Cardiac muscle cell (in vitro differentiated cells and primary cell): ENCODE data around the gene ABCF3. TPM values are rescaled to one million over a fixed set of nuclear protein-coding genes. Genes with fewer than 3 reads are reported as not detected.

Experiments
- DNase-seq, 2 donors: peaks; one replicate each; pipeline versions ENCODE4 v3.0.0 to v3.0.0-alpha.2; 2010 to 2017; ENCODE audit warnings: low read depth in 1 of 2, low spot score in 1 of 2
- H3K27ac ChIP-seq: fragments of 200-600 bp; sonication (generic); 2 replicates; pipeline ENCODE4 v1.5.1; 2016
- H3K27me3 ChIP-seq: fragments of 200-600 bp; sonication (generic); 2 replicates; pipeline ENCODE4 v1.6.0; 2016; ENCODE audit warnings: control low read depth
- H3K36me3 ChIP-seq: fragments of 200-600 bp; sonication (generic); 2 replicates; pipeline ENCODE4 v1.5.1; 2016; ENCODE audit warnings: control low read depth
- H3K4me1 ChIP-seq: fragments of 200-600 bp; sonication (generic); 2 replicates; pipeline ENCODE4 v1.8.1; 2017; ENCODE audit warnings: low read depth, mild to moderate bottlenecking, mixed run types
- H3K4me3 ChIP-seq: fragments of 200-600 bp; sonication (generic); 2 replicates; pipeline ENCODE4 v1.5.1; 2016; ENCODE audit warnings: mild to moderate bottlenecking
- H3K9me3 ChIP-seq: fragments of 200-600 bp; sonication (generic); 2 replicates; pipeline ENCODE4 v1.5.1; 2017; ENCODE audit warnings: low read depth, mild to moderate bottlenecking, control low read depth
- polyA plus RNA-seq: library from polyadenylated mRNA; unstranded; fragments of >200 nt; fragmentation: Nextera tagmentation; extraction: Ambion mirVana; gene quantifications from 2 replicates; pipeline ENCODE4 v1.2.1, GENCODE V29; 2016
- total RNA-seq: library from RNA; depleted of rRNA; stranded (reverse); fragments of >200 nt; gene quantifications from 2 replicates; pipeline ENCODE4 v1.2.3, GENCODE V29; 2016
- TF ChIP-seq, protein P1 (sequence below): IDR thresholded peaks from 2 replicates; pipeline ENCODE4 v1.5.1; 2012; ENCODE audit warnings: low read depth, mild to moderate bottlenecking, low read length

Gene ABCF3
- total and polyA plus RNA-seq, 2 experiments from 2014 or later, result 50.2 to 74.4 TPM

DNA sequence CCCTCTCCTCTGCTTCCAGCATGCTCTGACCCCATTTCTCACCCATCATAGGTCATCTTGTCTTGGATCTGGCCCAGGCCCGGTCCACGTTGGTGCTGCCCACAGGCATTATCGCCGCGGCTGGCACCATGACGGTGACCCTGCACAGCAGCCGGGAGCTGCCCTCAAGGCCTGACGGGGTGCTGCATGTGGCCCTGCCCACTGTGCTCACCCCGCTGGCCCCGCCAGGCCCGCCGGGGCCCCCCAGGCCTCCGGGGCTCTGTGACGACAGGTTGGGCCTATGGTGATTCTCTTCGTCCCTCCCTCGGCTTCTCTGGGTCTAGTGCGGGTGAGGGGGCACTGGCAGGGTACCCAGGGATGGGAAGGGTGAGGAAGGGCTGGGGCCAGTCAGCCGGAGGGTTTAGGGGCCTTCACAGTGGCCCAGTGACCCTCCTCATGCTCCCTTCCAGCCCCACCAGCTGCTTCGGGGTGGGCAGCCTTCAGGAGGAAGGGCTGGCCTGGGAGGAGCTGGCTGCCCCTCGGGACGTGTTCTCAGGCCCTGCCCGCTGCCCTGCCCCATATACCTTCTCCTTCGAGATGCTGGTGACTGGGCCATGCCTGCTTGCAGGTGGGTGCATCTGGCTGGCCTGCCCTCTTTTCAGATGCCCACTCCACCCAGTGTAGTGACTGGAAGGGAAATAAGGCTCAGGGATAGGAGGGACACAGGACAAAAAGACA, 47.3 kb downstream of the ABCF3 start:
- DNase-seq, result no peak
- no peak overlapping the region for H3K4me3 ChIP-seq
- peaks cover 75% of the 10 kb centered on the region for H3K27me3 ChIP-seq
- H3K9me3 ChIP-seq, result no peaks in the 10 kb centered on the region
- H3K36me3 ChIP-seq, result no peaks in the 10 kb centered on the region
- H3K4me1 ChIP-seq, result no peaks in the 10 kb centered on the region
- H3K27ac ChIP-seq, result no peak overlapping the region
- TF ChIP-seq, protein P1, sequence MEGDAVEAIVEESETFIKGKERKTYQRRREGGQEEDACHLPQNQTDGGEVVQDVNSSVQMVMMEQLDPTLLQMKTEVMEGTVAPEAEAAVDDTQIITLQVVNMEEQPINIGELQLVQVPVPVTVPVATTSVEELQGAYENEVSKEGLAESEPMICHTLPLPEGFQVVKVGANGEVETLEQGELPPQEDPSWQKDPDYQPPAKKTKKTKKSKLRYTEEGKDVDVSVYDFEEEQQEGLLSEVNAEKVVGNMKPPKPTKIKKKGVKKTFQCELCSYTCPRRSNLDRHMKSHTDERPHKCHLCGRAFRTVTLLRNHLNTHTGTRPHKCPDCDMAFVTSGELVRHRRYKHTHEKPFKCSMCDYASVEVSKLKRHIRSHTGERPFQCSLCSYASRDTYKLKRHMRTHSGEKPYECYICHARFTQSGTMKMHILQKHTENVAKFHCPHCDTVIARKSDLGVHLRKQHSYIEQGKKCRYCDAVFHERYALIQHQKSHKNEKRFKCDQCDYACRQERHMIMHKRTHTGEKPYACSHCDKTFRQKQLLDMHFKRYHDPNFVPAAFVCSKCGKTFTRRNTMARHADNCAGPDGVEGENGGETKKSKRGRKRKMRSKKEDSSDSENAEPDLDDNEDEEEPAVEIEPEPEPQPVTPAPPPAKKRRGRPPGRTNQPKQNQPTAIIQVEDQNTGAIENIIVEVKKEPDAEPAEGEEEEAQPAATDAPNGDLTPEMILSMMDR, result no peak

DNA sequence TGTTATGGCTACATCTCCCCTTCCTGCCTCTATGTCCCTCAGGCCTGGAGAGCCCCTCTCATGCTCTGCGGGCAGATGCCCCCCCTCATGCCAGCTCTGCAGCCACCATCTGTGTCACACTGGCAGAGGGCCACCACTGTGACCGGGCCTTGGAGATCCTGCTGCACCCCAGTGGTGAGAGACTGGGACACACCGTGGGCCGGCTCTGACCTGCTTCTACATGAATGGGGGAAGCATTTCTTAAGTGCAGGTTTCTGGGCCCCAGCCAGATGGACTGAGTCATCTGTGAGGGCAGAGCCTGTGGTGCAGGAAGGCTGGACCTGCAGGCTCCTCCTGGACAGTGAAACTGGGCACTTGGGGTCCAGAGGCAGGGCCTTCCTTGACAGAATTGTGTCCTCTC, 48.2 kb downstream of the ABCF3 start:
- Histone ChIP-seq H3K4me3 (no peak overlapping the region), H3K9me3 (no peaks in the 10 kb centered on the region), H3K4me1 (no peaks in the 10 kb centered on the region), H3K27me3 (peaks cover 72% of the 10 kb centered on the region), H3K27ac (no peak overlapping the region), H3K36me3 (no peaks in the 10 kb centered on the region)
- TF ChIP-seq, protein P1, result no peak
- peak in 1 of 2 donors; percentile 87 for DNase-seq

DNA sequence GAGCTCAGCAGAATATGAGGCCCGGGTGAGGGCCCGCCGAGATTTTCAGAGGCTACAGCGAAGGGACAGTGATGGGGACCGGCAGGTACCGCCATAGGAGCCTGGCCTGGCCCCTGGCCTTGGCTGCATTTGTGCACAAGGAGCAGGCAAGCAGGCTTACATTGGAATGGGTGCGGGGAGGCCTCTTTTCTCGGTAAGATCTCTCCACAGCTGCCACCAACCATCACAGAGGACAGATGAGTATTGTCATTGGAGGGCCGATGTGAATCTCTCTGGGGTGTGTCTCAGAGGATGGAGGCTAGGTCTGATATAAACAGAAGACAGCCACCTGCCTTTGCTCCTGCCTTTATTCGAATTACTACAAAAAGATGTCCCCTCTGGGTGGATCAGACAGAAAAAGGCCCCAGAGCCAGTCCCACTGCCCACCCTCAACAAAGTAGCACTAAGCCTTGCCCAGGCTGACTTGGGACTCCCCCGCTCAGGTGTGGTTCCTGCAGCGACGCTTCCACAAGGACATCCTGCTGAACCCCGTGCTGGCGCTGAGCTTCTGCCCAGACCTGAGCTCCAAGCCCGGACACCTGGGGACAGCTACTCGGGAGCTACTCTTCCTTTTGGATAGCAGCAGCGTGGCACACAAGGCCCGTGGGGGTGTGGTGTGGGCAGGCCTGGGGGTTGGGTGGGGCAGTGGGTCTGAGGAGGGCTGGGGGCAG, 48.8 kb downstream of the ABCF3 start:
- DNase-seq, result no peak
- Histone ChIP-seq H3K4me3 (no peak overlapping the region), H3K4me1 (no peaks in the 10 kb centered on the region), H3K36me3 (no peaks in the 10 kb centered on the region), H3K9me3 (no peaks in the 10 kb centered on the region), H3K27me3 (peaks cover 71% of the 10 kb centered on the region), H3K27ac (no peak overlapping the region)
- TF ChIP-seq, protein P1, result no peak

DNA sequence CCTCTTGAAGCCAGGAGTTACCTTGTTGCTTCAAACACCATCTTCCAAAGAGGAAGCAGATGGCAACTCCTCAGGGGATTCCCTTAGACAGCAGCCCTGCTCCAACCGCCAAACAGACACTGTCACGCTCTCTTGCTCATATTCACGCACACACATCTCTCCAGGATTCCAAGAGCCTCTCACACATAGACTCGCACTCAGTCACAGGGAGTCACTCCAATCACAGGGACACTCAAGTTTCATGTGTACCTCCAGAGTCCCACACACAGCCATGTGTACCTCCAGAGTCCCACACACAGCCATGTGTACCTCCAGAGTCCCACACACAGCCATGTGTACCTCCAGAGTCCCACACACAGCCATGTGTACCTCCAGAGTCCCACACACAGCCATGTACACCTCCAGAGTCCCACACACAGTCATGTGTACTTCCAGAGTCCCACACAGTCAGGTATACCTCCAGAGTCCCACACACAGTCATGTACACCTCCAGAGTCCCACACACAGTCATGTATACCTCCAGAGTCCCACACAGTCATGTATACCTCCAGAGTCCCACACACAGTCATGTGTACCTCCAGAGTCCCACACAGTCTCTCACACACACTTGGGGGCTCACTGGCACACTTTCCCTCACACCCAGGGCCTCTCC, 49.5 kb downstream of the ABCF3 start:
- no peak overlapping the region for H3K4me3 ChIP-seq
- H3K4me1 ChIP-seq, result no peaks in the 10 kb centered on the region
- no peaks in the 10 kb centered on the region for H3K36me3 ChIP-seq
- peaks cover 65% of the 10 kb centered on the region for H3K27me3 ChIP-seq
- no peak for DNase-seq
- TF ChIP-seq, protein P1, result no peak
- no peaks in the 10 kb centered on the region for H3K9me3 ChIP-seq
- no peak overlapping the region for H3K27ac ChIP-seq

DNA sequence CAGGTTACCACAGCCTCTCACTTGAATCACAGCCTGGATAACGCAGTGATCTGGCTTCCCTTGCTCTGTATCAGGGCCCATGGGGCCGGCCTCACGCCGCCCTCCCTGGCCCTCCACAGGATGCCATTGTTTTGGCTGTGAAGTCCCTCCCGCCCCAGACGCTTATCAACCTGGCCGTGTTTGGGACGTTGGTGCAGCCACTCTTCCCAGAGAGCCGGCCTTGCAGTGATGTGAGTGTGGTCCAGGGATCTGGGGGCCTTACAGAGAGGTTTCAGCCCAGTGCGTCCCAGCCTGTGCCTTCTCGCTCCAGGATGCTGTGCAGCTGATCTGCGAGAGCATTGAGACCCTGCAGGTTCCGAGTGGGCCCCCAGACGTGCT, 50.0 kb downstream of the ABCF3 start:
- no peak overlapping the region for H3K4me3 ChIP-seq
- H3K9me3 ChIP-seq, result no peaks in the 10 kb centered on the region
- DNase-seq, result no peak
- no peak overlapping the region for H3K27ac ChIP-seq
- no peaks in the 10 kb centered on the region for H3K4me1 ChIP-seq
- H3K27me3 ChIP-seq, result peaks cover 65% of the 10 kb centered on the region
- no peaks in the 10 kb centered on the region for H3K36me3 ChIP-seq
- TF ChIP-seq, protein P1, result no peak
